Parathyroid adenoma (tissue), 2 donors: Measurements from ENCODE around the gene NHS.

Source experiments
- H2AFZ ChIP-seq: fragments of 300-600 bp; sonication (generic); one replicate; pipeline ENCODE4 v1.7.0; 2017; ENCODE audit warnings: antibody characterized with exemption, mild to moderate bottlenecking
- H3K27ac ChIP-seq: fragments of 300-600 bp; sonication (generic); one replicate; pipeline ENCODE4 v1.7.0; 2017
- H3K27me3 ChIP-seq: fragments of 300-600 bp; sonication (generic); one replicate; pipeline ENCODE4 v1.7.0; 2017; ENCODE audit warnings: low read length; ENCODE audit not compliant: control insufficient read depth, insufficient read depth
- H3K36me3 ChIP-seq: fragments of 300-600 bp; sonication (generic); one replicate; pipeline ENCODE4 v1.7.0; 2017; ENCODE audit warnings: low read length; ENCODE audit not compliant: control insufficient read depth, insufficient read depth
- H3K4me1 ChIP-seq: fragments of 300-600 bp; sonication (generic); one replicate; pipeline ENCODE4 v1.7.0; 2017; ENCODE audit warnings: control low read depth
- H3K4me2 ChIP-seq: fragments of 300-600 bp; sonication (generic); one replicate; pipeline ENCODE4 v1.7.0; 2017; ENCODE audit warnings: low read length
- H3K4me3 ChIP-seq: fragments of 300-600 bp; sonication (generic); one replicate; pipeline ENCODE4 v1.7.0; 2017; ENCODE audit warnings: low read depth, low read length
- H3K79me2 ChIP-seq: fragments of 300-600 bp; sonication (generic); one replicate; pipeline ENCODE4 v1.7.0; 2017; ENCODE audit warnings: control low read depth
- H3K9ac ChIP-seq: fragments of 300-600 bp; sonication (generic); one replicate; pipeline ENCODE4 v1.7.0; 2017; ENCODE audit warnings: mild to moderate bottlenecking
- H3K9me3 ChIP-seq: fragments of 300-600 bp; sonication (generic); one replicate; pipeline ENCODE4 v1.7.0; 2017; ENCODE audit warnings: low read length; ENCODE audit not compliant: control insufficient read depth
- CTCF ChIP-seq: fragments of 300-600 bp; sonication (generic); IDR thresholded peaks from one replicate; pipeline ENCODE4 v1.7.0; 2017; ENCODE audit warnings: antibody characterized with exemption, mild to moderate bottlenecking
- donor health status: primary hyperparathyroidism.

The NHS gene

GRCh38 chrX:17481086-17481485 lies 106.1 kb downstream of the NHS start:
- no peak for TF ChIP-seq CTCF
- Histone ChIP-seq H3K79me2 (no peaks in the 10 kb centered on the region), H3K4me1 (no peaks in the 10 kb centered on the region), H3K9me3 (no peaks in the 10 kb centered on the region), H3K36me3 (no peaks in the 10 kb centered on the region), H3K27ac (no peak overlapping the region), H3K4me2 (no peak overlapping the region), H3K27me3 (no peaks in the 10 kb centered on the region), H3K4me3 (no peak overlapping the region), H2AFZ (no peak overlapping the region), H3K9ac (no peak overlapping the region)

DNA sequence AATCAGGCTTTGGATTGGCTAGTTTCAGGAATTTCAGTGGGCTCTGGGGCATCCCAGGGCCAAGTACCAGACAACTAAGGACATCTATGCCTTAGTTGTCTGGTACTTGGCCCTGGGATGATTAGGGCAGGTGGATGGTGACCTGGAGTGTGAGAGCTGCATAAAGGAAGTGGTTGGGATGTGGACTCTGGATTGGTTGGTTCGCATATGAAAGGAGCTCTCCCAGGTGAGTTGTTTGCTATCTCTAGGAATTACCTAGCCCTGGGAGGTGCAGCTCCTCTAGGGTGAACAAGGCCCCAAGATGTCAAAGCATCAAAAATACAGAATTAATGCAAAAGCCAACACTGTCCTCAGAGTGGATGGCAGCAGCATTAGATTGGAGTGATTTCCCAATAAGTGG lies 109.6 kb downstream of the NHS start:
- Histone ChIP-seq H3K9me3 (no peaks in the 10 kb centered on the region), H3K27ac (no peak overlapping the region), H3K4me1 (no peaks in the 10 kb centered on the region), H3K4me2 (no peak overlapping the region), H3K79me2 (no peaks in the 10 kb centered on the region), H3K27me3 (no peaks in the 10 kb centered on the region), H3K4me3 (no peak overlapping the region), H2AFZ (no peak overlapping the region), H3K9ac (no peak overlapping the region), H3K36me3 (no peaks in the 10 kb centered on the region)
- no peak for TF ChIP-seq CTCF

- Histone ChIP-seq H3K9me3 (no peaks in the 10 kb centered on the region), H3K4me3 (no peak overlapping the region), H3K36me3 (no peaks in the 10 kb centered on the region), H2AFZ (no peak overlapping the region), H3K4me2 (no peak overlapping the region), H3K79me2 (no peaks in the 10 kb centered on the region), H3K4me1 (no peaks in the 10 kb centered on the region), H3K9ac (no peak overlapping the region), H3K27ac (no peak overlapping the region), H3K27me3 (no peaks in the 10 kb centered on the region)
- TF ChIP-seq CTCF = no peak
These were observed 110.4 kb downstream of the NHS start for GRCh38 chrX:17485391-17485790.

GRCh38 chrX:17488036-17488435 lies 113.0 kb downstream of the NHS start:
- H3K27me3 ChIP-seq = no peaks in the 10 kb centered on the region
- no peaks in the 10 kb centered on the region for H3K79me2 ChIP-seq
- H3K9me3 ChIP-seq = no peaks in the 10 kb centered on the region
- H3K4me3 ChIP-seq = no peak overlapping the region
- TF ChIP-seq CTCF = no peak
- H3K9ac ChIP-seq = no peak overlapping the region
- H3K4me1 ChIP-seq = no peaks in the 10 kb centered on the region
- H3K27ac ChIP-seq = no peak overlapping the region
- H3K4me2 ChIP-seq = no peak overlapping the region
- H2AFZ ChIP-seq = no peak overlapping the region
- H3K36me3 ChIP-seq = no peaks in the 10 kb centered on the region

GRCh38 chrX:17494216-17494615 lies 119.2 kb downstream of the NHS start:
- no peaks in the 10 kb centered on the region for H3K27me3 ChIP-seq
- no peak overlapping the region for H3K4me2 ChIP-seq
- H3K9ac ChIP-seq = no peak overlapping the region
- no peaks in the 10 kb centered on the region for H3K36me3 ChIP-seq
- H3K4me1 ChIP-seq = no peaks in the 10 kb centered on the region
- no peak overlapping the region for H3K27ac ChIP-seq
- H3K4me3 ChIP-seq = no peak overlapping the region
- no peaks in the 10 kb centered on the region for H3K9me3 ChIP-seq
- no peak for TF ChIP-seq CTCF
- no peaks in the 10 kb centered on the region for H3K79me2 ChIP-seq
- no peak overlapping the region for H2AFZ ChIP-seq
